ENCODE measurements around the gene LRP4.

Gene LRP4

GRCh38 chr11:46855167-46855566 is 63.2 kb downstream of the LRP4 start:
- no peak for TF ChIP-seq ZNF16 (tag by site-specific recombination; IDR thresholded peaks at IDR 0.05; ENCODE audit: low read depth)
- no peak for TF ChIP-seq ZNF518A (tag by site-specific recombination; conservative IDR thresholded peaks at IDR 0.05; ENCODE audit: low read depth)
- TF ChIP-seq TRIM28 (IDR thresholded peaks at IDR 0.05; ENCODE audit: borderline replicate concordance, low read length), result no peak
- TF ChIP-seq GFI1B (tag by site-specific recombination; IDR thresholded peaks at IDR 0.05), result no peak
- TF ChIP-seq SALL2 (tag by site-specific recombination; IDR thresholded peaks at IDR 0.05; ENCODE audit: borderline replicate concordance), result no peak
- TF ChIP-seq ZFP3 (tag by site-specific recombination; IDR thresholded peaks at IDR 0.05; ENCODE audit: low read depth), result no peak
- no peak for TF ChIP-seq ATF2 (tag by site-specific recombination; IDR thresholded peaks at IDR 0.05; ENCODE audit: low read depth)
- no peak for TF ChIP-seq ZNF362 (tag by site-specific recombination; IDR thresholded peaks at IDR 0.05)
- no peak for TF ChIP-seq ZIC2 (tag by site-specific recombination; IDR thresholded peaks at IDR 0.05)
- no peak for TF ChIP-seq ZNF843 (tag by site-specific recombination; IDR thresholded peaks at IDR 0.05)
- no peak for TF ChIP-seq ZNF768 (tag by site-specific recombination; IDR thresholded peaks at IDR 0.05)
- TF ChIP-seq HOXA7 (CRISPR knock-in tag; IDR thresholded peaks at IDR 0.05; ENCODE audit: borderline replicate concordance), result no peak
- CTCF ChIA-PET, result no interaction called here
- H3K4me3 ChIP-seq (ENCODE audit: low read depth, low read length), result no peak overlapping the region
- no peaks in the 10 kb centered on the region for H3K9me3 ChIP-seq (ENCODE audit: control insufficient read depth, insufficient read depth, low read depth, low read length)
- H3K27ac ChIP-seq (ENCODE audit: extremely low read depth, low read depth, low read length), result no peak overlapping the region
- H3K36me3 ChIP-seq (ENCODE audit: control insufficient read depth in 2 of 2, insufficient read depth in 1 of 2, low read length in 2 of 2), result peaks cover 0 to 31% of the 10 kb centered on the region in 2 experiments; a peak in 1 of 3 replicates
- POLR2A ChIA-PET, result no interaction called here
- H3K4me1 ChIP-seq (ENCODE audit: control insufficient read depth, insufficient read depth, low read length), result no peaks in the 10 kb centered on the region

GRCh38 chr11:46850829-46851380 is 67.4 kb downstream of the LRP4 start:
- CTCF ChIA-PET, result interaction anchor here (0.5 kb wide), 1 partner anchor 608 kb away, joined by 4 read pairs; no protein-coding TSS in a partner anchor
- no peak overlapping the region for H3K27ac ChIP-seq (ENCODE audit: extremely low read depth, low read depth, low read length)
- H3K4me1 ChIP-seq (ENCODE audit: control insufficient read depth, insufficient read depth, low read length), result no peaks in the 10 kb centered on the region
- H3K36me3 ChIP-seq (ENCODE audit: control insufficient read depth in 2 of 2, insufficient read depth in 1 of 2, low read length in 2 of 2), result peaks cover 0 to 2% of the 10 kb centered on the region in 2 experiments; a peak in 1 of 3 replicates
- H3K4me3 ChIP-seq (ENCODE audit: low read depth, low read length), result no peak overlapping the region
- TF ChIP-seq ZNF132 (tag by site-specific recombination; IDR thresholded peaks at IDR 0.05; ENCODE audit: borderline replicate concordance) (no peak), ZNF18 (tag by site-specific recombination; IDR thresholded peaks at IDR 0.05) (no peak)
- no peaks in the 10 kb centered on the region for H3K9me3 ChIP-seq (ENCODE audit: control insufficient read depth, insufficient read depth, low read depth, low read length)
- POLR2A ChIA-PET, result no interaction called here

All from HEK293 (cell line).